ENCODE data around the gene MCF2L2.

Gene MCF2L2

DNA sequence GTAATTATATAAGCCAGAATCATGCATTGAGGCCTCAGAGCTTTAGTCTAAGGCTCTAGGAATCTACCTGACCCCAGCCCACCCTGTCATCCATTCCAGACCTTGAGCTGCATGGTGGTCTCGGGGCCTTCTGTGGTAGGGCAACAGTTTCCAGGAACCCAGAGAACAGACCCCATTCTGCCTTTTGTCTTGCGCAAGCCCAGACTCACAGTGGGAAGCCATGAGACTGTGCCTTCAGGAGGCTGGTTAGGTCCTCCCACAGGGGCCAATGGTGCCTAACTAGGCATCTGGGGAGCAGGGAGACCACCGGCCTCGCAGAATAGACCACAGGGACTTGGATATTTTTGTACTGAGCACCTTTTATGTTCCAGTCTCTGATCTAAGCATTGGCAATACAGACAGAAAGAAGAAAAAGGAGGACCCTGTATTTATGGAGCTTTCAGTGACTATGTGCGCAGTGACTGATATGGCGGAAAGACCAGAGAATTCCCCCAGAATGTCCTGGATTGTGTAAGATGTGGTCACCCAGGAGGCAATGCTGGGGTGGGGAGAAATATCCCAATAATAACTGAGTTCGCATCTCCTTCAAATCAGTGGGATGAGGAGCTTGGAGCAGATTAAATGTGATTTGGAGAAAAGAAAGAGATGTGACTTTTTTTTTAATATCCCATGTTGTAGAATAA is 40.1 kb downstream of the MCF2L2 start:
- DNase-seq (ENCODE audit: low read depth): no peak
- no peak overlapping the region for H3K4me3 ChIP-seq (ENCODE audit: low read depth, low read length)
- TF ChIP-seq, protein P1, sequence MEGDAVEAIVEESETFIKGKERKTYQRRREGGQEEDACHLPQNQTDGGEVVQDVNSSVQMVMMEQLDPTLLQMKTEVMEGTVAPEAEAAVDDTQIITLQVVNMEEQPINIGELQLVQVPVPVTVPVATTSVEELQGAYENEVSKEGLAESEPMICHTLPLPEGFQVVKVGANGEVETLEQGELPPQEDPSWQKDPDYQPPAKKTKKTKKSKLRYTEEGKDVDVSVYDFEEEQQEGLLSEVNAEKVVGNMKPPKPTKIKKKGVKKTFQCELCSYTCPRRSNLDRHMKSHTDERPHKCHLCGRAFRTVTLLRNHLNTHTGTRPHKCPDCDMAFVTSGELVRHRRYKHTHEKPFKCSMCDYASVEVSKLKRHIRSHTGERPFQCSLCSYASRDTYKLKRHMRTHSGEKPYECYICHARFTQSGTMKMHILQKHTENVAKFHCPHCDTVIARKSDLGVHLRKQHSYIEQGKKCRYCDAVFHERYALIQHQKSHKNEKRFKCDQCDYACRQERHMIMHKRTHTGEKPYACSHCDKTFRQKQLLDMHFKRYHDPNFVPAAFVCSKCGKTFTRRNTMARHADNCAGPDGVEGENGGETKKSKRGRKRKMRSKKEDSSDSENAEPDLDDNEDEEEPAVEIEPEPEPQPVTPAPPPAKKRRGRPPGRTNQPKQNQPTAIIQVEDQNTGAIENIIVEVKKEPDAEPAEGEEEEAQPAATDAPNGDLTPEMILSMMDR (IDR thresholded peaks at IDR 0.05; ENCODE audit: low read depth, low read length, missing control alignments): no peak

DNA sequence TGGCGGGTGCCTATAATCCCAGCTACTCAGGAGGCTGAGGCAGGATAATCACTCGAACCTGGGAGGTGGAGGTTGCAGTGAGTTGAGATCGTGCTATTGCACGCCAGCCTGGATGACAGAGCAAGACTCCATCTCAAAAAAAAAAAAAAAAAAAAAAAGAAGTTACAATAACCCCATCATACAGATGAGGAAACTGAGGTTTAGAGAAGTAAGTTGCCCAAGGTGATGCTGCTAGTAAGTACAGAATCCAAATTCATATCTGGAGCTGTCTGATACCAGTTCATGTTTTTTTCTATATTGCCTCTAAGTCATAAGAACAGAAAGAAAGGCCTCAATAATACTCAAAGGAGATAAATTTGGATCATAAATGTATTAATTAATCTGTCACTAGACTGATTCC is 40.6 kb downstream of the MCF2L2 start:
- no peak overlapping the region for H3K4me3 ChIP-seq (ENCODE audit: low read depth, low read length)
- no peak for DNase-seq (ENCODE audit: low read depth)
- TF ChIP-seq, protein P1 (IDR thresholded peaks at IDR 0.05; ENCODE audit: low read depth, low read length, missing control alignments): no peak

DNA sequence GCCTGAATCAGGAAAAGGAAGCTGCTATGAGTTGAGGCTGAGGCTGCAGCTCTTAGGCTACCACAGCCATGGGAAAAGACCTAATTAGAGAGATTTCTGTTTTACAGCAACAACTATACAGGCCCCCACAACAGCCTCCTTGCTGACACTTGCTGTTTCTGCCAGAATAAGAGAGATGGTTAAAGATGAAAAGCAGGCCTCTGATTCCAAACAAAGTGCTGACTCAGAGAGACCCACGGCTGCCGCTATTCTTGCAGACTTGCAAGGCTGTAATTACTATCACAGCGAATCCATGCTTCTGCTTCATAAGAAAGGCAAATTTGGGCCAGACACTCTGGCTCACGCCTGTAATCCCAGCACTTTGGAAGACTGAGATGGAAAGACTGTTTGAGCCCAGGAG is 41.8 kb downstream of the MCF2L2 start:
- no peak overlapping the region for H3K4me3 ChIP-seq (ENCODE audit: low read depth, low read length)
- no peak for DNase-seq (ENCODE audit: low read depth)
- TF ChIP-seq, protein P1 (IDR thresholded peaks at IDR 0.05; ENCODE audit: low read depth, low read length, missing control alignments): no peak

DNA sequence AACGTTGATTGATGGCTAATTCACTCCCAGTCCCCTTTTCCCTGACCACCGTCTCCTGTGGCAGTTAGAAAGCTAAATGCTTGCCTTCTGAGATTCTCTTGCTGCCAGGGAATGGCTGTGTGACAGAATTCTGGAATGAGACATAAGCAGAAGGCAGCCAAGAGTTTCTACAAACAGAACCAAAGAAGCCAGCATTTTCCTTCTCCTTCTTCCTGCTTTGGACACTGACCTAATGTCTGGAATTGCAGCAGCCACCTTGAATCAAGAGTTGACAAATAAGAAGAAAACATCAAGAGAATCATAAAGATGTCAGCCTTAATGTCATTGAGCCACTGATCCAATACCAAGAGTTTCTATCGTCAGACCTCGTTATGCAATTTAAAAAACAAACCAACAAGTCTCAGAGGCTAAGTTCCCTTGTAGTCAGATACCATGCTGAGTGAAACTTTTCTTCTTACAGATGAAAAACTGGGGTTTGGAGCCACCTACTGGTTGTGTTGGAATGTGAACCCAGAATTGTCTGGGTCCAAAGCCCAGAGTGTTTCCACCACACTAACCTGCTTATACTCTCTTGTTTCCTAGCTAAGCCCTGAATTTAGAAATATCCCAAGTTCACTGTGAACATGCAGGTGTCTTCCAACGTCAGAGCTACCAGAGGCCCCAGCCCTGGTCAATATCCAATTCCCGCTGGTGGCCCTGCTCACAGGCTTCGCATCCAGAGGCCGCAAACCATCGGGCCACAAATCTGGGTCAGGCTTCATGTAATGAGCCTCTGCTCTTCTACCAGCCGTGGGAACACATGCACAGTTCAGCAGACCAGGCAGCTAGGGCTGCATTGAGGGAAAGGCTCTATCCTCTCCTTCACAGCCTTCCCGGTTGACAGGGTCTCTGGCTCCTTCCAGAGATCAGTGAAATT is 42.5 kb downstream of the MCF2L2 start:
- peak; percentile 33 for DNase-seq (ENCODE audit: low read depth)
- TF ChIP-seq, protein P1 (IDR thresholded peaks at IDR 0.05; ENCODE audit: low read depth, low read length, missing control alignments): peak; percentile 69
- H3K4me3 ChIP-seq (ENCODE audit: low read depth, low read length): no peak overlapping the region

DNA sequence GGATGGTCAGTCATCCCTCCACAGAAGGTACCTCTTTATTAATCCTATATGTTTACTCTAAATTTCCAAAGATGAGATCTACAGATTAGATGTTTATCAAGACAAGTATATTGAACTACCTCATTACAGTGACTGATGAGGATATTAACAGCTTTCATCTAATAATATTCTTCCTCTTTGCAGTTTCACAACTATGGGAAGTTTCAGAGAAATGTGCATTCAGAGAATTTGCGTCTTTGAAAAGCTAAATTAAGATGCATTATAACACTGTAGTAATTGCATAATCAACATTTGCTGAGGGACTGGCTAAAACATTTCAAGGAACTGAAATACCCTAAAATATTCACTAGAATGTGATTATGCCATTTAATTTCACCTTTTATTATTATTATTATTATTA is 46.7 kb downstream of the MCF2L2 start:
- TF ChIP-seq, protein P1 (IDR thresholded peaks at IDR 0.05; ENCODE audit: low read depth, low read length, missing control alignments): no peak
- H3K4me3 ChIP-seq (ENCODE audit: low read depth, low read length): no peak overlapping the region
- no peak for DNase-seq (ENCODE audit: low read depth)

DNA sequence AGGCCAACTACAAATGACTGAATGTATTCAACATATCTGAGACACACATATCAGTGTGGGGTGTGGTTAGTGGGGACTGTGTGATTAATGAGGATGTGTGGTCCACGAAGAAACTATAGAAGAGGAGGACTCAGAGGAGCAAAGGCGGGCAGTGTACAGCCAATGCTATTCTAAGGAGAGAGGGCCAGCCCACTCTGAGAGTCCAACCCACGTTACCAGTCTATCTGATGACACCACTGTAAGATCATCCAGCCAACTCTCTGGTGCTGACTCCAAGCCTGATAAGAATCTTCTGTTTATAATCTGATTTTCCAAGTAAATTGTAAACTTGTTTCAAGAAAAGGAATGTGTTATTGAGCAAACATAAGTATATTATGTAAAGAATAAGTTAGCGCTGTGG is 47.2 kb downstream of the MCF2L2 start:
- TF ChIP-seq, protein P1 (IDR thresholded peaks at IDR 0.05; ENCODE audit: low read depth, low read length, missing control alignments): no peak
- H3K4me3 ChIP-seq (ENCODE audit: low read depth, low read length): no peak overlapping the region
- no peak for DNase-seq (ENCODE audit: low read depth)
